Liver (tissue), 3 donors: Measurements from ENCODE around the gene MSI2.

Experiments
- CTCF ChIP-seq: fragments of 150-350 bp; IDR thresholded peaks from 2 replicates; pipeline ENCODE4 v1.5.1; 2017; ENCODE audit warnings: improper control_type of control experiment, low read depth, low read length; ENCODE audit not compliant: missing input control
- EGR1 ChIP-seq, 2 donors: IDR thresholded peaks; 2 replicates each; pipeline ENCODE4 v1.6.1; 2016 to 2018; ENCODE audit warnings: antibody characterized with exemption in 2 of 2, low read depth in 2 of 2
- RAD21 ChIP-seq, 2 donors: IDR thresholded peaks; 2 replicates each; pipeline ENCODE4 v1.6.1; 2016; ENCODE audit warnings: antibody characterized with exemption in 2 of 2, mild to moderate bottlenecking in 2 of 2
- donor health status: healthy.
- donor health status: healthy.

GRCh38 chr17:57385975-57386374 lies 129.7 kb downstream of the MSI2 start:
- no peak for TF ChIP-seq EGR1 (IDR thresholded peaks at IDR 0.05; ENCODE audit: low read depth in 2 of 2)
- no peak for TF ChIP-seq CTCF
- TF ChIP-seq RAD21 (IDR thresholded peaks at IDR 0.05), result no peak
